Esophagus squamous epithelium (tissue), 4 donors: ENCODE data around the gene SH3GLB2.

Source experiments
- CTCF ChIP-seq, 6 experiments: fragments of 450-650 bp in 4 of 6; fragments of 200-600 bp in 2 of 6; sonication (generic) in 2 of 6; IDR thresholded peaks; one replicate each; pipeline ENCODE4 v1.5.1; 2016 to 2019; ENCODE audit warnings: antibody characterized with exemption in 6 of 6, mild to moderate bottlenecking in 4 of 6, moderate library complexity in 4 of 6
- POLR2A ChIP-seq, 4 donors: fragments of 450-650 bp; IDR thresholded peaks; one replicate each; pipeline ENCODE4 v1.6.1; 2017; ENCODE audit warnings: antibody characterized with exemption in 4 of 4, mild to moderate bottlenecking in 4 of 4, moderate library complexity in 3 of 4

DNA sequence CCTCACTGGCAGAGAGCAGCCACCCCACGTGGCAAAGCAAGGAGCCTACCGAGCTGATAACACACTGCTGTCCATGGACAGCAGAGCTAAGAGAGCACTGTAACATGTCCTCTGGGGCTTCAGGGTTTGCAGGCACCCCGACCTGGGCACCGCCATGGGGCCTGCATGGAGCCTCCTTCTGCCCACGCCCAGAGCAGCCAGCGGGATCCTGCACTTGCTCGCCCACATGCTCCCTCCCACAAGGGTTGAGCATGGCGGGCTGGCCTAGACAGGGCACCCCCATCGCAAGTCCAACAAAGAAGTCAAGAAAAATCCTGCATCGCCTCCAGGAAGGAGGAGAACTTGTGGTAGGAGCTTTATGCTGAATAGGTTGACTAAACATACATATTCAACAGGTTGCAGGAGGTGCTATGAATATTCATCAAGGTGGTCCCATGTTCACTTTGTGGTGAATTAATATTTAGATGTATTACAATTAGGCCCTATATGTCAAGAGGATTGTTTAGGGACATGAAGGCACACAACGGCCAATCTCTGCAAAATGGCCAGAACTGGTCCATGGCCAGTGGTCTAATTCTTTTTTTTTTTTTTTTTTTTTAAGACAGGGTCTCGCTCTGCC, 4.5 kb upstream of the SH3GLB2 start:
- no peak for TF ChIP-seq CTCF (IDR thresholded peaks at IDR 0.05)
- no peak for TF ChIP-seq POLR2A (IDR thresholded peaks at IDR 0.05)
